ENCODE results near the gene NEK6.

Gene NEK6

GRCh38 chr9:124345063-124345462, 87.3 kb downstream of the NEK6 start:
- no peak for FAIRE-seq
- TF ChIP-seq CTCF (IDR thresholded peaks at IDR 0.05; ENCODE audit: insufficient read depth, missing control alignments), result no peak
- no peak for DNase-seq (ENCODE audit: insufficient read length, low spot score)

GRCh38 chr9:124345751-124346281, 88.1 kb downstream of the NEK6 start:
- DNase-seq (ENCODE audit: insufficient read length, low spot score) (no peak), FAIRE-seq (no peak)

GRCh38 chr9:124346347-124347163, 88.8 kb downstream of the NEK6 start:
- DNase-seq (ENCODE audit: insufficient read length, low spot score) (no peak), FAIRE-seq (no peak)
- no peak for TF ChIP-seq CTCF (IDR thresholded peaks at IDR 0.05; ENCODE audit: insufficient read depth, missing control alignments)

More at GRCh38 chr9:124345751-124346281, 88.1 kb downstream of the NEK6 start:
- no peak for TF ChIP-seq CTCF (IDR thresholded peaks at IDR 0.05; ENCODE audit: insufficient read depth, missing control alignments)

GRCh38 chr9:124347206-124347967, 89.6 kb downstream of the NEK6 start:
- FAIRE-seq (no peak), DNase-seq (ENCODE audit: insufficient read length, low spot score) (no peak)
- no peak for TF ChIP-seq CTCF (IDR thresholded peaks at IDR 0.05; ENCODE audit: insufficient read depth, missing control alignments)

GRCh38 chr9:124347968-124348358, 90.2 kb downstream of the NEK6 start:
- TF ChIP-seq CTCF (IDR thresholded peaks at IDR 0.05; ENCODE audit: insufficient read depth, missing control alignments), result no peak
- DNase-seq (ENCODE audit: insufficient read length, low spot score) (no peak), FAIRE-seq (no peak)

- FAIRE-seq (no peak), DNase-seq (ENCODE audit: insufficient read length, low spot score) (no peak)
- TF ChIP-seq CTCF (IDR thresholded peaks at IDR 0.05; ENCODE audit: insufficient read depth, missing control alignments), result no peak
These were observed 90.6 kb downstream of the NEK6 start for GRCh38 chr9:124348363-124348762.

Data from D721Med (cell line).